GM10266 (cell line): Measurements from ENCODE around the gene TMEM150B.

ENCODE experiments used
- DNase-seq: peaks from one replicate; pipeline ENCODE4 v3.0.0; 2012; ENCODE audit errors: extremely low spot score
- TF ChIP-seq, protein P1 (sequence below): IDR thresholded peaks from 2 replicates; pipeline ENCODE4 v1.5.1; 2012; ENCODE audit warnings: mild to moderate bottlenecking, low read depth; ENCODE audit not compliant: control insufficient read depth, insufficient read depth; ENCODE audit errors: missing control alignments

The TMEM150B gene

DNA sequence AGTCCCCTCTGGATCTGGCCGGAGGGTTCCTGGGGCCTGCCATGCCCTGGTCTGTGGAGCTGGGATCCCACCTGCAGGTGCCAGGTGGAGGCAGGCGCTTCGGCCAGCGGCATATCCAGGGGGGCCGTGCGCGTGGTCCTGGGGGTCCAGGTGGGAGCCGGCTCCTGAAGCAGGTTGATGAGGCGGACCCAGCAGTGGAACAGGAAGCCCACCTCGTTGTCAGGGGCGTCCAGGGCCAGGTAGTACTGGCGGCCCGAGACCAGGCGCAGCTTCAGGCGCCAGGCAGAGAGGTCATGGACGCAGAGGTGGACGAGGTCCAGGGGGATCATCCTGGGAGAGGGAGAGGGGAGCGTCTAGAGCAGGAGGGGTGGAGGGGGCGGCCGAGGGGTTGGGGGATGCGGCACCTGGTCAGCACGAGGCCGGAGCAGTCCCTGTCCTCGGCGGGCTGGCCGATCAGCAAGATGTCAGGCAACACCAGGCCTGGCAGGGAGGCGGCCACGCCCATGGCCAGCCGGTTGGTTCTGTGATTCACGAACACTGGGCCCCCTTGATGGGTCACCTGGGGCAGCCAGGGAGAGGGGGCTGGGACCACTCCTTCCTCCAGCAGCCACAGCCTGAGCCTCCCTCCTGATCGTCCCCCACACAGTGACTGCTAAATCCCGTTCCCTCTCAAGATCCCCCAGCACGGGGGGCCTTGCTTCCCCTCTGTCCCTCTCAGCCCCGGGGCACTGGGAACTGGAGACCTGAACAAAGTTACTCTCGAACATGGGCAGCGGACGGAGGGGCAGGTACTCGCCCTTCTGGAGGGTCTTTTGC, 37.2 kb upstream of the TMEM150B start:
- DNase-seq, result no peak
- TF ChIP-seq, protein P1, sequence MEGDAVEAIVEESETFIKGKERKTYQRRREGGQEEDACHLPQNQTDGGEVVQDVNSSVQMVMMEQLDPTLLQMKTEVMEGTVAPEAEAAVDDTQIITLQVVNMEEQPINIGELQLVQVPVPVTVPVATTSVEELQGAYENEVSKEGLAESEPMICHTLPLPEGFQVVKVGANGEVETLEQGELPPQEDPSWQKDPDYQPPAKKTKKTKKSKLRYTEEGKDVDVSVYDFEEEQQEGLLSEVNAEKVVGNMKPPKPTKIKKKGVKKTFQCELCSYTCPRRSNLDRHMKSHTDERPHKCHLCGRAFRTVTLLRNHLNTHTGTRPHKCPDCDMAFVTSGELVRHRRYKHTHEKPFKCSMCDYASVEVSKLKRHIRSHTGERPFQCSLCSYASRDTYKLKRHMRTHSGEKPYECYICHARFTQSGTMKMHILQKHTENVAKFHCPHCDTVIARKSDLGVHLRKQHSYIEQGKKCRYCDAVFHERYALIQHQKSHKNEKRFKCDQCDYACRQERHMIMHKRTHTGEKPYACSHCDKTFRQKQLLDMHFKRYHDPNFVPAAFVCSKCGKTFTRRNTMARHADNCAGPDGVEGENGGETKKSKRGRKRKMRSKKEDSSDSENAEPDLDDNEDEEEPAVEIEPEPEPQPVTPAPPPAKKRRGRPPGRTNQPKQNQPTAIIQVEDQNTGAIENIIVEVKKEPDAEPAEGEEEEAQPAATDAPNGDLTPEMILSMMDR, result no peak

DNA sequence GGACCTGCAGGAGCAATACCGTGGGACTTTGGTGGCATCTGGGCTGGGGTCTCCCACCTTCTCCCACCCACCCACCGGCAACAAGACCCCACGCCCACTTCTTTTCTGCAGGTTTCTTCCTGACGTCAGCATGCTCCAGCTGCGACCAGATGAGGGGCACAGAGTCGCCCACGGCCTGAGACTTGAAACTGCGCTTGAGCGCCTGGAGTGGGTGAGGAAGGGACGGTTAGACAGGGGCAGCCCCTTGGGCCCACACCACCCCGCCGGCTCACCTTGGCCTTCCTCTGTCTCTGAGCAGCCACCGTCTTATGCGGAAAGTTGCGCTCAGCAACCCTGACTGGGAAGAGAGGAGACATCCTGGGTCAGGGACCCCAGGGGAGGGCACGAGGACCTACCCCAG, 35.8 kb upstream of the TMEM150B start:
- TF ChIP-seq, protein P1, result no peak
- DNase-seq, result no peak

DNA sequence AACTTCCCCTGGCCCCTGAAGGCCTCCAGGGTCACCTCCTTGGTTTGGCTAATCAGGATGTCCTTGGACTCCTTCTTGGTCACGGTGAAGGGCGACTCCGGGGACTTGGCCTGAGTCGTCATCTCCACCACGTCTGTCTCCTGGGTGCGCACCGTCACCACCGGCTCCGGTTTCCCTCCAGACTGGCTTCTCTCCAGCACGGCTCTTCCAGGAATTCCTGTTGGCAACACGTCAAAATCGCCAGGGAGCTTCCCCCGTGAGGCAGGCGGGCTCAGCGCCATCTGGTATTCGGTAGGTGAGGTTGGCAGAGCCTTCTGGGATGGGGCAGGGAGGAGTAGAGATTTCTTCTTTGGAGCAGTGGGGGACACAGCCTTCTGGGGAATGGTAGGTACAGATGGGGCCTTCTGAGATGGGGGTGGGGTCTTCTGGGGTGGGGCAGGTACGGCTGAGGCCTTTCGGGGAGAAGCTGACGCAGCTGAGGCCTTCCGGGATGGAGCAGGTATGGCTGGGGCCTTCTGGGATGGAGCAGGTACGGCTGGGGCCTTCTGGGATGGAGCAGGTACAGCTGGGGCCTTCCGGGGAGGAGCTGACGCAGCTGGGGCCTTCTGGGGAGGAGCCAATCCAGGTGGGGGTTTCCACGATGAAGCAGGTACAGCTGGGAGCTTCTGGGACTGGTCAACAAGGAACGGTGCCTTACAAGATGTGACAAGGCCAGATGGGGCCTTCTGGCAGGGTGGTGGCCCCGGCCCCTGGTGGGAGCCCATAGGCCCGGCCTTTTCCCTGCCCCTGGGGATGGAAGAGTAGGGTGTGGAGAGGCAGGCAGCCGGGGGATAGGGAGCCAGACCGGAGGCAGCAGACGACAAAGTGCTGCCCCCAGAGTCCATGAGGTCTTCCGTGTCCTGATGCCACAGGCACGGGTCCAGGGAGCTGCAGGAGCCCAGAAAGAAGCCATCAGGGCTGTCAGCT, 34.1 kb upstream of the TMEM150B start:
- TF ChIP-seq, protein P1, result no peak
- DNase-seq, result no peak

DNA sequence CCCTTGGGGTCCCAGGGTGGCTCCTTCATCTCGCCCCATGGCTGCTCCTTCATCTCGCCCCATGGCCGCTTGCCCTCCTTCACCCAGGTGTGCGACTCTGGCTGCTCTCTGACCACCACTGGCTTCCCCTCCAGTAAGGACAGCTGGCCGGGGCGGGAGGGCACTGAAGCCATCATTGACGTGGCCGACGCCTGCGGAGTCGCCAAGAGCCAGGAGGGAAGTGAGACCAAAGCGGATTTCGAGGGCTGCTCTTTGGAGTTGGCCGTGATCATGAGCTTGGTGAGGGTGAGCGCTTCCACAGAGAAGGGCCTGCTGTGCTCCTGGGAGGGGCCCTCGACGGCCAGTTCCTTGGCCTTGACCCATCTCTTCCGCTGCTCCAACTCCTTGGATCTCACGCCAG, 33.4 kb upstream of the TMEM150B start:
- DNase-seq, result no peak
- TF ChIP-seq, protein P1, result no peak

DNA sequence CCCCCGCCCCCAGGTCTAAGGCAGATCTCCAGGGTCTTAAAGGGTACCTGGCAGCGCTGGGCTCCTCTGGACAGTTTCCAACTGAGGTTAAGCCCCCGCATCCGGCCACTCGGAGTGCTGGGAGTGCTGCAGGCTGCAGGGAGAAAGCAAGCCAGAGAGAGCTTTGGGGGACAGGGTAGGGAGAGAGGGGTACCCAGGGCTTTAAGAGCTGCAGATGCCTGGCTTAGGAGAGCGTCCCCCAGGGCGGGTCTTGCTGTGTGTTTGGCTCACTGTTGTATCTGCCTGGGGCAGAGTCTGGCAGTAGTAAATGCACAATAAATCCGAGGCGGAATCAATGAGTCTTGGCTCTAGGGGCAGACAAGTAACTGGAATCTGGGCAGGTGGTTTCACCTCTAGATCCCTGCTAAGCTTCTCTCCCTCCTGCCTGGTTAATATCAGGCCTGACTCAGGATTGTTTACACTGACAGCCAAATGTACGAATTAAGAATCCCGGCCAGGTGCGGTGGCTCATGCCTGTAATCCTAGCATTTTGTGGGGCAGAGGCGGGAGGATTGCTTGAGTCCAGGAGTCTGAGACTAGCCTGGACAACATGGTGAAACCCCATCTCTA, 30.2 kb upstream of the TMEM150B start:
- DNase-seq, result no peak
- TF ChIP-seq, protein P1, result no peak

DNA sequence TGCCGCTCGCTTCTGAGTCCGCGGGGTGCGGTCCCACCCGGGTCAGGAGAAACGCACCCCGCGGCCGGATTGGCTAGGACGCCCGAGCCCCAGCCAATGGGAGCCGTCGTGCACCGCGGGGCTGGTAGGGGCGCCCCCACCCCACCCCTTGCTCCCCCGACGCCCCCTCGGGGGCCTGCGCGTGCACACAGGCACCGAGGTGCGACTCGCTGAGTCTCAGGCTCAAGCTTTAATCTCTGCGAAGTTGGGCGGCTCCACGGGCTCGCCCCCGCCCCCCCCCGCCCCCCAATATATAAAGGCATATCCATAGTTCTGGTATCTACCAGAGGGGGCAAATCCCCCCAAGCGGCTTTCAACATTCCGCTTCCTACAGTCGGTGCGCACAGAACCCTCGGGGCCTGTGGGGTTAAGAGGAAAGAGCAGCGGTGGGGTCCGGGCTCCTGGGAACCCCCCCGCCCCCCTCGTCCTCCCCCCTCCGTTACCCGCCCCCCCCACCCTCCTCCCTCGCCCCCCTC, 29.6 kb upstream of the TMEM150B start, which contains the start of gene COX6B2:
TSS of gene COX6B2 (minus strand) at position 22 of the 515 bp plus-strand sequence. CDS start 198 bp downstream, outside the sequence.
- TF ChIP-seq, protein P1, result no peak
- no peak for DNase-seq
